GM12872 (cell line): ENCODE results near the gene EFCAB10.

Experiments used
- CTCF ChIP-seq: IDR thresholded peaks from 3 replicates; pipeline ENCODE4 v1.5.1; 2011; ENCODE audit warnings: low read depth, mild to moderate bottlenecking, low read length, moderate library complexity; ENCODE audit not compliant: insufficient read depth

EFCAB10 gene

DNA sequence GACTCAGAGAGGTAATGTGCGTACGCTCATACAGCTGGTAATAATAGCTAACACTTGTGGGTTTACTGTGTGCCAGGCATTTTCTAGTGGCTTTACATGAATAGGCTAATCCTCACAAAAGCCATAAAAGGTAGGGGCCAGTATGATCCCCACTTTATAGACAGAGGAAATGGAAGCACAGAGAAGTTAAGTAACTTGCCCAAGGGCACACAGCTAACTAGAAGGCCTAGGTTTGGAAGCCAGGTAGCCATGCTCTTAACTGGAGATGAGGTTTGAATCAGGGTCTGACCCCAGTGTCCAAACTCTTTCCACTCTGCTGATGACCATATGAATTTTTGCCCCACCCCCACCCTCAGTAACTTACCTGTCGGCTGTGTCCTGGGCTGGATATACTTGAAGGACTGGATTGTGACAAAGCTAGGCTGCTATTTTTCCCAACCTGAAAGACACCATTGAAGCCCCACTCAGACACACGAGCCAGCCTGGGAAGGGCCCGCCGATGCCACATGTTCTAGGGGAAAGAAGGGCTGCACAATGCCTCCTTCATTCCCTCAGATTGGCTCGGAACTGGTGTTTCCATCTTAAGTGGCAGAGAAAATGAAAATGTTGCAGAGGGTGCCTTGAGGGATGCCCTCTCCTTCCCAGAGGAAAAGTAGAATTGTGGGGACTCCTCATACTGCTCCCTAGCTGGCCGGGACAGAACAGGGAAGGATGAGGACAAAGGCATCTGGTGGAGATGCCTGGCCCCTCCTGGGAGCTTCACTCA lies 29.1 kb upstream of the EFCAB10 start:
- TF ChIP-seq CTCF: no peak

DNA sequence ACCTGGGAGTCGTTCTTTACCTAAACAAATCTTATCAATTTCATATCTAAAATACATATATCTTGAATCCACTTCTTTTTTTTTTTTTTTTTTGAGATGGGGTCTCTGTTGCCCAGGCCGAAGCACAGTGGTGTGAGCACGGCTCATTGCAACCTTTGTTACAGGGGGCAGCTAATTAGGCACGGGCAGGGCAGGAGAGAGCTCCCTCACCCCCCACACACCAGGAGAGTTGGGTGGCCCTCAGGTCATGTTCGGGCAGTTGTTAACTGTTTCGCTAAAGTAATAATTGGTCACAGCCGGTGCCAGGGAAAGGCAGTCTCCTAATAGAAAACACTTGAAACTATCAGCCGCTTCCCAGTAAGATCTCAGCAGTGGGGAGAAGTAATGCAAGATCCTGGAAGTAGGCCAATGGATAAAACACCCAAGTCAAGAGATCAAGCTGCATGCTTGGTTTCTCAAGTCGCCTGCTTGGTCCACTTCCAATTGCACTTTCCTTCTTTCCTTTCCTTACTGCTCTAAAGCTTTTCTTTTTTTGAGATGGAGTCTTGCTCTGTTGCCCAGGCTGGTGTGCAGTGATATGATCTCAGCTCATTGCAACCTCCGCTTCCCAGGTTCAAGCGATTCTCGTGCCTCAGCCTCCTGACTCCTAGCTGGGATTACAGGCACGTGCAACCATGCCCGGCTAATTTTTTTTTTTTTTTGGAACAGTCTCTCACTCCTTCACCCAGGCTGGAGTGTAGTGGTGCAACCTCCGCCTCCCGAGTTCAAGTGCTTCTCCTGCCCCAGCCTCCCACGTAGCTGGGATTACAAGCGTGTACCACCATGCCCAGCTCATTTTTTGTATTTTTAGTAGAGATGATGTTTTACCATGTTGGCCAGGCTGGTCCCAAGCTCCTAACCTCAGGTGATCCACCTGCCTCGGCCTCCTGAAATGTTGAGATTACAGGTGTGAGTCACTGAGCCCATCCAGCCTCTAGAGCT lies 21.3 kb upstream of the EFCAB10 start:
- TF ChIP-seq CTCF: no peak

DNA sequence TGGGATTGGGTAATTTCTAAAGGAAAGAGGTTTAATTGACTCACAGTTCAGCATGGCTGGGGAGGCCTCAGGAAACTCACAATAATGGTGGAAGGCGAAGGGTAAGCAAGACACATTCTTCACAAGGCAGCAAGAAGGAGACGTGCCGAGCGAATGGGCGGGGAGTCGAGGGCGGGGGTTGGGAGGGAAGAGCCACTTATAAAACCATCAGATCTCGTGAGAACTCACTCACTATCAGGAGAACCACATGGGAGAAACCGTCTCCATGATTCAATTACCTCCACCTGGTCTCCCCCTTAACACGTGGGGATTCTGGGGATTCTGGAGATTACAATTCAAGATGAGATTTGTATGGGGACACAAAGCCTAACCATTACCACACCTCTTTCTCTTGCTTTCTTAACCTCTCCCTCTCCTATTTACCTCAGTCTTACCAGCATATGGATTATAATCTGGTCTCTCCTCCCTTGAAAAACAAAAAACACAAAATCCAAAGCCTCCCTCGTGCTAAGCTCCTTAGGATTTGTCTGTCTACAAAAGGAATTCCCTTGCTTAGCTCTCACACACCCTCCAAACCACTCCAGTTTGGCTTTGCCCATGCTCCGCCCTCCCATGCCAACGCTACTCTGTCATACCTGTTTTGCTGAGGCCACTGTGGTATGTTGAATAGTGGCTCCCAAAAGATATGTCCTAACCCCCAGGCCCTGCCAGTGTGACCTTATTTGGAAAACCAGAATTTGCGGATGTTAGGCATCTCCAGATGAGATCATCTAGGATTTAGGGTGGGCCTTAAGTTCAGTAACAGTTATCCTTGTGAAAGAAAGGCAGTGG lies 19.6 kb upstream of the EFCAB10 start:
- no peak for TF ChIP-seq CTCF

GRCh38 chr7:105599551-105599950 lies 18.3 kb upstream of the EFCAB10 start:
- TF ChIP-seq CTCF: no peak

DNA sequence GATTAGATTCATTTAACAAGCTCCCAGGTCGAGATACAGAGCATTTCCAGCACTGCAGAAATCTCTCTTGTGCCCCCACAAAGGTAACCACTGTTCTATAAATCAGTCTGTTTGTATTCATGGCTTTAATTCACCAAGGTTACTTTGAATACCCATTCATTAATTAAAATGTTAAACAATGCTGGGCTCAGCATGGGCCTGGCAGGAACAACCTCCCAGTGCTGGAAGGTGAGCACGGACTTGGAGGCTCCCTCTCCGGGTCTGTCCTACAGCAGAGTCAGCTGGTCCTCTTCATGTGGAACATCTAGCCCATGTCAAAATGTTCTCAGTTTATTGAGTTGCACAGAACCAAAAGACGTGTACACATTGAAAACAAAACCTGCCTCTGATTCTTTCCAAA lies 15.6 kb upstream of the EFCAB10 start:
- TF ChIP-seq CTCF: no peak

DNA sequence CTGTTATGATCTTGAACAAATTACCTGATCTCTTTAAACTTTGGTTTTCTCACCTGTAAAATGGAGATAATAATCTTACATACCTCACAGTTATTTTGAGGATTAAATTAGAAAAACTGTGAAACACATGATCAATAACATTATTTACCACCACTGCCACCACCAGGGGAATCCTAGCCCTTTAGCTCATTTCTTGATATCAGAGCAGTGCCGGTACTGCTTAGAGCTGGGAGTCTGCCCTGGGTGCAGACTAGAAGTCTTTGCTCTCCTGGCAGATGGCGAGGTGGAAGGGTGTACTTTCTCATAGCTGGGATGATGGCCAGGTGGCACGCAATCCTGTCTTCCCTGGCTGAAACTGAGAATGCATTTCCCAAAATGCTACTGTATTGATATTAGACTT lies 12.7 kb upstream of the EFCAB10 start:
- TF ChIP-seq CTCF: peak; percentile 36; the same call in 1 of the 3 replicates
